Stimulated activated CD8-positive, alpha-beta memory T cell treated with anti-CD3 and anti-CD28 coated beads, Interleukin-2, amount 100 ng/mL, for 1 hour (primary cell): ENCODE results near the gene PSORS1C1.
"Not testable (repeated sequence)": the region's sequence is repeated elsewhere in the genome, so short reads cannot be mapped to it uniquely, and the experiment has no call there.

Experiments
- DNase-seq, 2 donors: peaks; one replicate each; pipeline ENCODE4 v3.0.0-alpha.2; 2020; ENCODE audit warnings: low read depth in 2 of 2

PSORS1C1 gene

DNA sequence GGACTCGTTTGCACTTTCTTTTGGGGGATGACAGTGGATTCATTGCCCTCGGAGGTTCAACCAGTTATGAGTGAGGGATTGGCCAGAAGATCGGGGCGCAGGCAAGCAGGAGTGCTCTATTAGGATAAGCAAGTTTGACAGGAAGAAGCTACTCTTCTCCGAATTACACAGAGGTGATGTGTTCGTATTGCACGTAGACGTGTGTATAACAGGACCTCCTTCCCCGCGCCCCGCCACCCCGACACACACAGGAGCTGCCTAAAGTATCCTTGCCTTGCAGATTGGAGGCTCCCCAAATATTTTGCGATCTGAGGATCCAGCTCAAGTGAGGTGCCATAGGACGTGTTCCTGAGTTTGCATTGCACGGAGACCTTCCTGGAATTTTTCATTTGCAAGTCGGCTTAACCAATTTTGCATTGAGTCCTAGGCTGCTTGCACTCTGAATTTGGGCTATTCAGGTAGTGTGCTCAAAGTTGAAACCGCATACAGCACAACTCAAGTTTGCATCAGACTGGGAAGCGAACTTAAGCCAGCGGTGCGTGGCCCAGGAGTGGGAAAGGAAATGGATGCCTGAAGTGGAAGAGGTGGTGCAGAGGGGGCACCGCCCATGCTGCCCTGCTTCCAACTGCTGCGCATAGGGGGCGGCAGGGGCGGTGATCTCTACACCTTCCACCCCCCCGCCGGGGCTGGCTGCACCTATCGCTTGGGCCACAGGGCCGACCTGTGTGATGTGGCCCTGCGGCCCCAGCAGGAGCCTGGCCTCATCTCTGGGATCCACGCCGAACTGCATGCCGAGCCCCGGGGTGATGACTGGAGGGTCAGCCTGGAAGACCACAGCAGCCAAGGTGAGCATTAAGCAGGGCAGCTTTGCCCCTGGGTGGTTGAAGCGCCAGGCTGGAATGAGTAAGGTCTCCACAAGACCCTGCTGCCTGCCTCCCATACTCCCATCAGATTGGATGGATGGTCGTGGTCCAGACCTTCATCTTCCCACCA lies 44.6 kb downstream of the PSORS1C1 start:
- DNase-seq = no peak

GRCh38 chr6:31161216-31162126 lies 46.9 kb downstream of the PSORS1C1 start:
- DNase-seq = no peak

DNA sequence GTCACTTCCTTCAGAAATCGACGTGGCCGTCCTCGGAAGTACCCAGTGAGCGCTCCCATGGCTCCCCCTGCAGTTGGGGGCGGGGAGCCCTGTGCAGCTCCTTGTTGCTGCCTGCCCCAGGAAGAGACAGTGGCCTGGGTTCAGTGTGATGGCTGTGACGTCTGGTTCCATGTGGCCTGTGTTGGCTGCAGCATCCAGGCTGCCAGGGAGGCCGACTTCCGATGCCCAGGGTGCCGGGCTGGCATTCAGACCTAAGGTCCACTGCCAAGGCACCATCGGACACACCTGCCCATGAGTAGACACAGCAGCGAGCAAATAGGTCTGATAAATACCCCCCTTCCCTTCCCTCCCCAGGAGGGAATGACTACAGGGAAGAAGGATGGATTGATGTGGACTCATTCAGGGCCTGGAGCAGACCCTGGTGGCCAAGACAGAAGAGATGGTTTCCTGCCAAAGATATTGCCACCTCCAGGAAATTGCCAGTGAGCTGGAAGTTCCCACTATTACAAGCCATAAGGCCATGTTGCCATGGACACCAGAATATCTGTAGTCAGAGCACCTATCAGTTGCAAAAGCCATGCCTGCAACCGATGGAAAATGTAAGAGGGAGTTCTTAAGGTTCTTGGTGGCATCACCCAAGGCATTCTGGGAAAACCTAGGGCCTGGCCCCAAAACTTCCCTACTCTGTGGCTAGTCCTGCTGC lies 48.0 kb downstream of the PSORS1C1 start:
- DNase-seq = no peak

DNA sequence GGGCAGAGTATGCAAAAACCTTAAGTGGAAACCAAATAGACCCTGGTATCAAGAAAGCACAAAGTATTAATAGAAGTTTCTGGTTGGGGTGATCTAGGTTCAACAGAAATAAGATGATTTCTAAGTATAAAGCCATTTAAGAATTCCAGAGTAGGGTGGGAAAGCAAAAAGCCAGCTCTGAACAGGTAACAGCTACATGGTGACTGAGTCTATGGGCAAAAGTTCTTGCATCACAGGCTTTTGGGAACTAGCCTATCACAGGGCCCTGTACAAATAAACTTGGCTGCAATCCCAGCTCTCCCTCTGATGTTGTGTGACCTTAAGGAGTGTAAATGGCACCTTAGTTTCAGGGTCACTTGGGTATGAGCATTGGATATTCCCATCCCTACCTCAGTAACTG lies 49.3 kb downstream of the PSORS1C1 start:
- DNase-seq = no peak

DNA sequence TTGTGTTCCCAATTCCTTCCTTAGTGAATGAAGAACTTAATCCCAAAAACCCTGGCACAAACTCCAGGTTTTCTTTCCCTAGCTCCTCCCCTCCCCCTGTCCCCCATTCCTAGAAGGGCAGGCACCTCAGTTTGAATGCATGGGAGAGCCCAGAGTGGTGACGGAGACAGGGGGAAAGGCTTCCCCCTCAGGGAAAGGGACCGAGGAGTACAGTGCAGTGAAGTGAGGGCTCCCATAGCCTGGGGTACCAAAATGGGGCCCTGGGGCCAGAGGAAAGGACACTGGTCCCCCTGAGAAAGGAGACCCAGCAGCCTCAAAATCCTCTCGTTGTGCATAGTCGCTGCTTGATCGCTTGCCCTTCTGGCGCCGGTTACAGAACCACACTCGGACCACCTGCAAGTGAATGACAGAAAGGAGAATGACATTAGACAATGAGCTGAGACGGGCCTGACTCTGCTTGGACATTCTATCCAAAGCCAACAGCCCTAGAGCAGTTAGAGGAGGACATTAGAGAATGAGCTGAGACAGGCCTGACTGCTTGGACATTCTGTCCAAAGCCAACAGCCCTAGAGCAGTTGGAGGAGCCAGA lies 50.0 kb downstream of the PSORS1C1 start:
- not testable (repeated sequence) for DNase-seq

- DNase-seq = not testable (repeated sequence)
These were observed 50.6 kb downstream of the PSORS1C1 start for GRCh38 chr6:31165064-31165832.

GRCh38 chr6:31165986-31166385 lies 51.4 kb downstream of the PSORS1C1 start:
- DNase-seq = no peak

DNA sequence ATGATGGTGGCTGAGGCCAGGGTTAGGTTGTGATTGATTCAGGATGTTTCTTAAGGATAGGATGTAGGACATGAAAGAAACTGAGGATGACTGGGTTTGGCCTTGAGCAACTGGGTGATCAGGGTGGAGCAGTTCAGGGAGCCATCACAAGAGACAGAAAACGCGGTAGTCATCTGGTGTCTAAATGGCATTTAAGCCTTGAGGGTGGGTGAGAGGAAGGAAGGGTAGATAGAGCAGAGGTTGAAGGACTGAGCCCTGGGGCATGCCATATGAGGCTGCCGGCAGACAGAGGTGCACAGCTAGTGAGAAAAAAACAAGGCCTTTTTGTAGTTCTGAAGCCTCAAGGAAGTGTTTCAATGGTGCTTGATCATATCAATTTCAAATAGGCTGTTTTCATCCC lies 54.0 kb downstream of the PSORS1C1 start:
- DNase-seq = no peak

DNA sequence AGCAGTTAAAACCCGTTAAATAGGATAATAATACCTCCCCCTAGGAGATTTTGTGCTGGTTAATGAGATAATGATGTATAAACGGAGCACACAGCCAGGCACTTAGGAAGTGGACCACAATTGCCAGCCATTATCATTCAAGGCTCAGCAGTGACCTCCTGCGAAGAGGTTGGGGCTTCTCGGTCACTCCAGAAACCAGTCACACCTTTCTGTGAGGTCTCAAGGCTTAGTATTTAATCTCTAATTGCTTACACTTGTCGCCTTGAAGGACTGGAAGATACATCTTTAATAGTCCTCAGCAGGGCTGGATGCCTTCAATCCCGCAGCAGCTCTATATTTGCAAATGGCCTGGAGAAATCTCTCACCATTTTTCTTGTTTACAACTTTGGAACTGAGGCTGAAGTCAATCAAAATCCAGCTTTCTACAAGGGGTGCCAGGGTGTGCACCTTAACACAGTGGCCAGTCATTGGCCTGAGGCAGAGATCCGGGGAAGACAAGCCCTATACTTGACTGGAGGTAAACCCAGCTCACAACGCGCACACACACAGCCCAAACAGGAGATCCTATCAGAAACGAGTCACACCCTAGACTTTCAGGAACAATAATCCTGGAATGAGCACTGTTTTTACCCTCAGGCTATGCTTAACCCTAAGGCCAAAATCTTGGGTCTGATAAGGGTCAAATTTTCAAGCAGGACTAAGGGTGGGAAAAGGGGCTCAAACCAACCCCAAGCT lies 54.7 kb downstream of the PSORS1C1 start:
- no peak for DNase-seq

DNA sequence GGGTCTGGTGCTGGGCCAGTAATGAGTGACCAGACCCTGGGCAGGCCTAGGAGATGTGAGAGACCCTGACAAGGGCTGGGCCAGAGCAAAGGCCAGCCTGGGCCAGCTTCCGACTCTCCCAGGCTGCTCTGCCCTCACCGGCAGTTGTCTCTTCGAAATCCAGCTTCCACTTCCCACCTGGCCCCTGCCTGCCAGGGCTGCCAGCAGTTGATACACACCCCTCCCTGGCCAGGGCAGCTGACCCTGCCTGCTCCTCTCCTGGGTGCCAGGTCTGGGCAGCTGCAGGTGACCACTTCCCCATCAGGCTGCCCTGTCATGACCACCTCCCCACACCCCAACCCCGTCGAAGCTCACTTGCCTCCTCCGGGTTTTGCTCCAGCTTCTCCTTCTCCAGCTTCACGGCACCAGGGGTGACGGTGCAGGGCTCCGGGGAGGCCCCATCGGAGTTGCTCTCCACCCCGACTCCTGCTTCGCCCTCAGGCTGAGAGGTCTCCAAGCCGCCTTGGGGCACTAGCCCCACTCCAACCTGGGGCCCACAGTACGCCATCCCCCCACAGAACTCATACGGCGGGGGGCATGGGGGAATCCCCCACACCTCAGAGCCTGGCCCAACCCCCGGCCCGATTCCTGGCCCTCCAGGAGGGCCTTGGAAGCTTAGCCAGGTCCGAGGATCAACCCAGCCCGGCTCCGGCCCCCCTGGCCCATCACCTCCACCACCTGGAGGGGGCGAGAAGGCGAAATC lies 55.4 kb downstream of the PSORS1C1 start:
- DNase-seq = not testable (repeated sequence)

DNA sequence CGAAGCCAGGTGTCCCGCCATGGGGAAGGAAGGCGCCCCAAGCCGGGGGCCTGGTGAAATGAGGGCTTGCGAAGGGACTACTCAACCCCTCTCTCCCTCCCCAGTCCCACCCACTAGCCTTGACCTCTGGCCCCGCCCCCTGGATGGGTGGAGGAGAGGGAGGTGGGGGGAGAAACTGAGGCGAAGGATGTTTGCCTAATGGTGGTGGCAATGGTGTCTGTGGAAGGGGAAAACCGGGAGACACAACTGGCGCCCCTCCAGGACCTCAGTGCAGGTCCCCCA lies 55.9 kb downstream of the PSORS1C1 start, which contains the start of gene POU5F1:
Gene POU5F1, minus strand, starts transcription at position 83 of the 282 bp plus-strand sequence. Its CDS starts 62 bp downstream, at position 21.
- DNase-seq = no peak

DNA sequence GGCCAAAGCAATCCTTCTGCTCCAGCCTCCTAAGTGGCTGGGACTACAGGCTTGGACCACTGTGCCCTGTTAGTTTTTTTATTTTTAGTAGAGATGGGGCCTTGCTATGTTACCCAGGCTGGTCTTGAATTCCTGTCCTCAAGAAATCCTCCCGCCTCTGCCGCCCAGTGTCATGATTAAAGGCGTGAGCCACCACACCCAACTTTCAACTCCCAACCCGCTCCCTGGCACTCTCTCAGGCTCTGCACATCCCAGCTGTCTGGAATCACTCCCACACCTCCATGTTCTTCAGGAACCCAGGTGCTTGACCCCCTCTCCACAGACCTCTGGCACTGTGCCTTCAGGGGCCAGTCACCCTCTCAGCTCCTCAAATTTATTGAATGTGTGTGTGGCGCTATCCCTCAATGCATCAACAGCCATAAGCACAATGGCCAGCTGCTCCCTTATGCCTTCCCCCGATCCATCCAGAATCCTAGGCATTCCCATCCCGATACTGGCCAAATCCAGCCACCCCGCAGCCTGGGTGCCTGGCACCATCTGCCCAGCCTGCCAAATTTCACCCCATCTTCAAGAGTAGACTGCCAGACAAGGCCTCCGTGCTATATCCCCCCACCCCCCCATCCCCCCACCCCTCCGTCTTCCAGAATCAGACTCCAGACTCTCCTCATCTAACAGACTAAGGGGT lies 56.5 kb downstream of the PSORS1C1 start:
- DNase-seq = no peak

DNA sequence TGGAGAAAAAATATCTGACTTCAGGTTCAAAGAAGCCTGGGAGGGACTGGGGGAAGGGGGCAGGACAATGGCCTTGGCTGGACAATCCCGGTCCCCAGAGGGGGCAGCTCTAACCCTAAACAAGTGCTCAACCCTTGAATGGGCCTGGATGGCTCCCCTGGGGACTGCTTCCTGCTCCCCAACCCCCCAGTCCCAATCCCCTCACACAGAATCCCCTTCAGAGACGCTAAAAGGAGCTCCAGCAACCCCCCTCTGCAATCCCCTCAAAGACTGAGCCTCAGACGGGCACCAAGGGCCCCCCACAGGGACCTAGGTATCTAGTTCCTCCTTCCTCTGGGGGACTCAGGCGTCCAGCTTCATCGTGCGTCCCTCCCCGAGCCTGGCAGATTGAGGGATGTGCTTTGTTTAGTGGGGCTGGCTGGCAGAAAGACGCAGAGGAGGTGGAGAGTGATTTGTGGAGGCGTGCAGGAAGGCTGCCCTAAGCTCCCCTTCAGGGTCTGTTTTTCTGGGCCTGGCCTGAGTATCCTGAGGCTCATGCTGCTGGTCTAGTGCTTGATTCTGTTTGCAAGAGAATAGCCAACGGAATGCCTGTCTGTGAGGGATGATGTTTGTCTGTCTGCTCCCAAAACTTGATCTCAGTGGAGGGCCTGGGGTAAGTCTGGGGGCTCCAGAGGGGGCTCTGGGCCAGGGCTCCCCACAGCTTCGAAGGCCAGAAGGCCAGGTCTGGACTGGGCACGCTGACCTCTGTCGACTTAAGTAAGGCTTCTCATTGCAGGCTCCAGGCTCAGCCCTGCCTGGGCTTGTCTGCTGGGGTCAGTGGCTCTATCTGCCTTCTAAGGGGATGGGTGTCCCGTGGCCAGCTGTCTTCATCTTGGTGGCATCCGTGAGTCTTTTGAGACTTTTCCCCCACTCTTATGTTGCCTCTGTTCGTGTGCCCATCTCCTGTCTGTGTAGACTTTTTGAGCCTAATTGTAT lies 57.6 kb downstream of the PSORS1C1 start:
- DNase-seq = no peak

- DNase-seq = no peak
These were observed 58.4 kb downstream of the PSORS1C1 start for GRCh38 chr6:31172973-31173384.

DNA sequence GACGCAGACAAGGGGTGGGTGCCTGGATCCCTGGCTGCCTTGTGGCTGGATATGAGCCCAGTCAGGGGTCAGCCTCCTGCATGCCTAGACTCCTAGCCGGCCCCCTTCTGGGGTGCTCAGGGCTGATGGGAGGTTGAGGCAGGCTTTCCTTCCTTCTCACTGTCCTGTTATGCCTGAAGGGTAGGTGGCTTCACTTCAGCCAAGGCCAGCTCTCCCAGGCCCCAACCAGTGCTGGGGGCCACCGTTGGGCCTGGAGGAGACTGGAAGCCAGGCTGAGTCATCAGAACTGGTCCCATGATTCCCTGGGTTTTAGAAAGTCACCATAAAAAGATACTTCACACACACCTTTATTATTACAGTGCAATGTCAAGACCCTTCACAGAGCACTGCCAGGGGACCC lies 58.8 kb downstream of the PSORS1C1 start:
- DNase-seq = no peak

DNA sequence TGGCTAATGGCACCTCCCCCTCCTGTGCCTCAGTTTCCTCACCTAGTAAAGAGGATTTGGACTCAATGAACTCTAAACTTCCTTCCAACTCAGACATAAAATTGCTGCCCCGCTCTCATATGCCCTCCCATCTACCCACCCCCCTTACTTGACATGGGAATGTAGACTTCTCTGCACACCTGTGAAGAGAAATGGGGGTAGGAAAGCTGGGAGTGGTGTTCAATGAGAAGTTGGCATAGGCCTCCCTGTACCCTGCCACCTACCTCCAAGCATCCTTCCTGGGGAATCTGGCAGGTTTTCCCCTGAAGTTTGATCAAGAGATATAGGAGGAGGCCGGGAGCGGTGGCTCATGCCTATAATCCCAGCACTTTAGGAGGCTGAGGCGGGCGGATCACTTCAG lies 59.8 kb downstream of the PSORS1C1 start:
- DNase-seq = no peak

GRCh38 chr6:31175971-31176370 lies 61.4 kb downstream of the PSORS1C1 start:
- DNase-seq = no peak
